Smooth muscle cell (in vitro differentiated cells): Measurements from ENCODE around the gene RYK. TPM values are rescaled to one million over a fixed set of nuclear protein-coding genes. Genes with fewer than 3 reads are reported as not detected.
"Not testable (repeated sequence)": the region's sequence is repeated elsewhere in the genome, so short reads cannot be mapped to it uniquely, and the experiment has no call there.

Experiments used
- DNase-seq: peaks from one replicate; lab custom pipeline; 2025; ENCODE audit not compliant: unreplicated experiment; lab: John Stamatoyannopoulos, UW
- H2AFZ ChIP-seq: fragments of 200-600 bp; sonication (generic); 2 replicates; pipeline ENCODE4 v1.6.0; 2016; ENCODE audit warnings: antibody characterized with exemption, low read depth, mild to moderate bottlenecking
- H3F3A ChIP-seq: fragments of 200-600 bp; sonication (generic); 2 replicates; pipeline ENCODE4 v1.6.0; 2017; ENCODE audit warnings: antibody characterized with exemption, low read depth
- H3K27ac ChIP-seq: fragments of 200-600 bp; sonication (generic); 2 replicates; pipeline ENCODE4 v1.5.1; 2016; ENCODE audit warnings: low read depth, mild to moderate bottlenecking
- H3K27me3 ChIP-seq: fragments of 200-600 bp; sonication (generic); 2 replicates; pipeline ENCODE4 v1.6.1; 2016; ENCODE audit warnings: low read depth, mild to moderate bottlenecking
- H3K36me3 ChIP-seq: fragments of 200-600 bp; sonication (generic); 2 replicates; pipeline ENCODE4 v1.5.1; 2016; ENCODE audit warnings: low read depth
- H3K4me1 ChIP-seq: fragments of 200-600 bp; sonication (generic); 2 replicates; pipeline ENCODE4 v1.5.1; 2016; ENCODE audit warnings: low read depth
- H3K4me2 ChIP-seq: fragments of 200-600 bp; sonication (generic); 2 replicates; pipeline ENCODE4 v1.6.0; 2016; ENCODE audit warnings: mild to moderate bottlenecking
- H3K4me3 ChIP-seq: fragments of 200-600 bp; sonication (generic); 2 replicates; pipeline ENCODE4 v1.5.1; 2016; ENCODE audit warnings: mild to moderate bottlenecking
- H3K79me2 ChIP-seq: fragments of 200-600 bp; sonication (generic); 2 replicates; pipeline ENCODE4 v1.6.0; 2016; ENCODE audit warnings: low read depth, mild to moderate bottlenecking
- H3K9ac ChIP-seq: fragments of 200-600 bp; sonication (generic); 2 replicates; pipeline ENCODE4 v1.6.0; 2016; ENCODE audit warnings: low read depth
- H3K9me3 ChIP-seq: fragments of 200-600 bp; sonication (generic); replicated peaks from 2 replicates; pipeline ENCODE4 v1.5.1; 2016; ENCODE audit warnings: low read depth
- H4K20me1 ChIP-seq: fragments of 200-600 bp; sonication (generic); 2 replicates; pipeline ENCODE4 v1.6.0; 2016; ENCODE audit warnings: low read depth
- CTCF ChIP-seq: fragments of 200-600 bp; sonication (generic); IDR thresholded peaks from 2 replicates; pipeline ENCODE4 v1.5.1; 2017; ENCODE audit warnings: borderline replicate concordance, mild to moderate bottlenecking, antibody characterized with exemption; ENCODE audit not compliant: insufficient read depth, poor library complexity, severe bottlenecking
- WGBS: methylation state at CpG from one replicate; pipeline ENCODE4 v1.1.7; 2016; ENCODE audit warnings: low lambda C conversion rate; 5-methylcytosine and 5-hydroxymethylcytosine counted together
- polyA plus RNA-seq: library from polyadenylated mRNA; unstranded; fragments of >200 nt; fragmentation: Nextera tagmentation; extraction: Ambion mirVana; gene quantifications from 2 replicates; pipeline ENCODE4 v1.2.1, GENCODE V29; 2016
- total RNA-seq: library from RNA; depleted of rRNA; stranded (reverse); fragments of >200 nt; gene quantifications from 2 replicates; pipeline ENCODE4 v1.2.3, GENCODE V29; 2014

Gene RYK
- total and polyA plus RNA-seq, 2 experiments from 2014 or later = 35.8 to 65.0 TPM

GRCh38 chr3:134228479-134228878 is 22.2 kb downstream of the RYK start:
- Histone ChIP-seq H4K20me1 (peaks cover 100% of the 10 kb centered on the region), H3F3A (no peaks in the 10 kb centered on the region), H3K79me2 (peaks cover 97% of the 10 kb centered on the region), H3K4me3 (no peak overlapping the region), H3K27ac (no peak overlapping the region), H3K36me3 (no peaks in the 10 kb centered on the region), H3K4me1 (peaks cover 8% of the 10 kb centered on the region), H2AFZ (no peak overlapping the region), H3K9ac (no peak overlapping the region), H3K4me2 (no peak overlapping the region), H3K27me3 (no peaks in the 10 kb centered on the region), H3K9me3 (no peaks in the 10 kb centered on the region)
- no peak for TF ChIP-seq CTCF
- 95% methylated on average over 2 of the region's 2 CpGs for WGBS
- DNase-seq = no peak

DNA sequence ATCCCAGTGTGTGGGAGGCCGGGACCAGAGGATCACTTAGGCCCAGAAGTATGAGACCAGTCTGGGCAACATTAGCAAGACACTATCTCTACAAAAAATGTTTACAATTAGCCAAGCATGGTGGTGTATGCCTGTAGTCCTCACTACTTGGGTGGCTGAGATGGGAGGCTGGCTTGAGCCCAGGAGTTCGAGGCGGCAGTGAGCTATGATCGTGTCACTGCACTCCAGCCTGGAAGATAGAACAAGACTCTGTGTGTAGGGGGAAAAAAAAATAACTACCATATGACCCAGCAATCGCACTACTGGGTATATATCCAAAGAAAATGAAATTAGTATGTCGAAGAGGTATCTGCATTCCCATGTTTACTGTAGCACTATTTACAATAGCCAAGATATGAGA is 22.6 kb downstream of the RYK start:
- H2AFZ ChIP-seq = no peak overlapping the region
- no peak for TF ChIP-seq CTCF
- no peak overlapping the region for H3K4me3 ChIP-seq
- H3K9me3 ChIP-seq = no peaks in the 10 kb centered on the region
- H4K20me1 ChIP-seq = peaks cover 100% of the 10 kb centered on the region
- H3K27ac ChIP-seq = no peak overlapping the region
- no peak overlapping the region for H3K4me2 ChIP-seq
- 85% methylated on average over 6 of the region's 6 CpGs for WGBS
- no peaks in the 10 kb centered on the region for H3K36me3 ChIP-seq
- peaks cover 96% of the 10 kb centered on the region for H3K79me2 ChIP-seq
- H3K27me3 ChIP-seq = no peaks in the 10 kb centered on the region
- no peaks in the 10 kb centered on the region for H3F3A ChIP-seq
- H3K9ac ChIP-seq = no peak overlapping the region
- H3K4me1 ChIP-seq = peaks cover 8% of the 10 kb centered on the region
- no peak for DNase-seq

DNA sequence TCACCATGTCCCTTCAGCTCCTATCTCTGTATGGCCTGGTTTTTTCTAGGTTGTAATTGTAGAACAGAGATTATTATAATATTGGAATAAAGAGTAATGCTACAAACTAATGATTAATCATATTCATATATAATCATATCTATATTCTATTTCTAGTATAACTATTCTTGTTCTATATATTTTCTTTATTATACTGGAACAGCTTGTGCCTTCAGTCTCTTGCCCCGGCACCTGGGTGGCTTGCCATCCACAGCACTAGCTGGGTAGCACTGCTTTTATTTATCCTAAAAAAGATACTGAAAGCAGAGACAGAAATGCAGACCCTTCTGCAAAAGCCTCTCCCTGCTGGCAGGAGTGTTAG is 25.9 kb downstream of the RYK start:
- not testable (repeated sequence) for H3K4me3 ChIP-seq, H3K9me3 ChIP-seq, H3K9ac ChIP-seq, H3K4me1 ChIP-seq, H3K27me3 ChIP-seq, DNase-seq, H3K27ac ChIP-seq, H2AFZ ChIP-seq, H3K4me2 ChIP-seq, H3F3A ChIP-seq, H3K36me3 ChIP-seq
- 98% methylated on average over 1 of the region's 1 CpG for WGBS
- peaks cover 99% of the 10 kb centered on the region for H4K20me1 ChIP-seq
- H3K79me2 ChIP-seq = peaks cover 95% of the 10 kb centered on the region

DNA sequence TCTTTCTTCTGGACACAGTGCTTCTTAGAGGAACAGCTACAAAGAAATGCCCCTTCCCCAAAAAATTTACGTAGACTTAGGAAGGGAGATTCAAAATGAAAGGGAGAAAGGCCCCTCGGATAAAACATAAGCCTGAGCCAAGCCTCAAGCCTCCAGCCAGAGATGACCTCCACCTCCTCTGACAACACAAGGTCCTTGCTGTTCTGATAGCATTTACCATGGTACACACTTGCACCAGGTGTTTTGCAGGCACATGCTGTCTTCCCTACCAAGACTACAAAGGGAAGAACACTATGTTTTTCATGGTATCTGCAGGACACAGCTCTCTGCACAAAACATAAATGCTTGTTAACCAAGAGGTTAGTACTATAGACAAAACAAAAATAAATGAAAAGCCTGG is 27.8 kb downstream of the RYK start:
- H2AFZ ChIP-seq = no peak overlapping the region
- H3K9me3 ChIP-seq = no peaks in the 10 kb centered on the region
- TF ChIP-seq CTCF = no peak

More for the DNA sequence above, 27.8 kb downstream of the RYK start:
- Histone ChIP-seq H4K20me1 (peaks cover 97% of the 10 kb centered on the region), H3K27ac (no peak overlapping the region), H3K9ac (no peak overlapping the region), H3K4me2 (no peak overlapping the region), H3K27me3 (no peaks in the 10 kb centered on the region), H3K79me2 (peaks cover 94% of the 10 kb centered on the region), H3K4me3 (no peak overlapping the region), H3K36me3 (no peaks in the 10 kb centered on the region), H3F3A (no peaks in the 10 kb centered on the region), H3K4me1 (no peaks in the 10 kb centered on the region)
- no peak for DNase-seq
- WGBS = 96% methylated on average over 2 of the region's 2 CpGs
